Heart left ventricle (tissue), 16 donors: ENCODE measurements around the gene RDM1. TPM values are rescaled to one million over a fixed set of nuclear protein-coding genes. Genes with fewer than 3 reads are reported as not detected.

Experiments used
- ATAC-seq, 4 donors: fragments of 200-7000 bp; cut with Tn5 transposase; one replicate each; pipeline ENCODE4 v1.9.1; 2020 to 2022; ENCODE audit warnings: moderate library complexity in 4 of 4, mild to moderate bottlenecking in 3 of 4, moderate number of reproducible peaks in 1 of 4
- DNase-seq, 5 donors: peaks; one replicate each; pipeline ENCODE4 v3.0.0-alpha.2; 2020
- H3K27ac ChIP-seq, 12 donors: fragments of 200-600 bp; sonication (generic) in 4 of 12; one replicate each; pipeline versions ENCODE4 v1.5.0 to v1.8.0; 2016 to 2022; ENCODE audit warnings: mild to moderate bottlenecking in 2 of 12
- H3K27me3 ChIP-seq, 9 donors: fragments of 200-600 bp; sonication (generic) in 2 of 9; one replicate each; pipeline versions ENCODE4 v1.5.1 to v1.8.0; 2016 to 2022; ENCODE audit warnings: mild to moderate bottlenecking in 3 of 9
- H3K36me3 ChIP-seq, 9 donors: fragments of 200-600 bp; sonication (generic) in 2 of 9; one replicate each; pipeline versions ENCODE4 v1.5.0 to v1.8.0; 2018 to 2022; ENCODE audit warnings: mild to moderate bottlenecking in 2 of 9
- H3K4me1 ChIP-seq, 12 donors: fragments of 200-600 bp; sonication (generic) in 4 of 12; one replicate each; pipeline versions ENCODE4 v1.5.0 to v1.8.0; 2016 to 2022; ENCODE audit warnings: mild to moderate bottlenecking in 3 of 12
- H3K4me3 ChIP-seq, 12 donors: fragments of 200-600 bp; sonication (generic) in 4 of 12; one replicate each; pipeline versions ENCODE4 v1.5.0 to v1.8.0; 2017 to 2022; ENCODE audit warnings: mild to moderate bottlenecking in 9 of 12, moderate library complexity in 4 of 12
- H3K9me3 ChIP-seq, 12 donors: fragments of 200-600 bp; sonication (generic) in 4 of 12; one replicate each; pipeline versions ENCODE4 v1.5.0 to v1.8.0; 2016 to 2022; ENCODE audit warnings: mild to moderate bottlenecking in 1 of 12
- CTCF ChIP-seq, 12 donors: fragments of 200-600 bp; sonication (generic) in 4 of 12; IDR thresholded peaks; one replicate each; pipeline versions ENCODE4 v1.5.0 to v1.8.0; 2018 to 2022; ENCODE audit warnings: antibody characterized with exemption in 12 of 12, mild to moderate bottlenecking in 5 of 12
- POLR2A ChIP-seq, 2 donors: fragments of 450-650 bp; IDR thresholded peaks; one replicate each; pipeline ENCODE4 v1.6.1; 2017; ENCODE audit warnings: antibody characterized with exemption in 2 of 2, mild to moderate bottlenecking in 2 of 2, moderate library complexity in 2 of 2
- WGBS, 4 donors: extraction: QIAGEN DNeasy Blood & Tissue Kit in 2 of 4; methylation state at CpG; one replicate each; pipeline versions ENCODE4 v1.1.5 to v1.1.7; 2013 to 2018; 5-methylcytosine and 5-hydroxymethylcytosine counted together
- intact Hi-C, 10 donors: fragments of 100-400 bp; cut with DNase I; formaldehyde crosslinking; loops; one replicate each; pipeline versions ENCODE4 v1.11.1 to v1.14.2; 2022
- polyA plus RNA-seq, 2 donors: library from polyadenylated mRNA; stranded (reverse); fragments of 200-250 nt; gene quantifications; one replicate each; pipeline ENCODE4 v1.2.3, GENCODE V29; 2013
- total RNA-seq, 9 donors: library from RNA; depleted of rRNA in 2 of 9; stranded (reverse); fragments of >200 nt in 2 of 9; fragmentation: NEBNext Ultra II Directional in 3 of 9; extraction: Animal tissue kit (Norgen Biotek cat#: 25700) in 3 of 9; gene quantifications; one replicate each; pipeline versions ENCODE4 v1.1.0 to v1.2.4, GENCODE V29; 2016 to 2023
- donor health status: ischemic (EF 13 %, LVEDD 7.1; RV severe dilation, severe dysfunction).
- donor health status: healthy with polysubstance abuse.
- donor health status: DM: no; HTN: yes; CAD: no.
- donor health status: DM: no; HTN: no; CAD: no.
- donor health status: ischemic (EF 25% LVEDD 6.9; RV normal size, moderate dysfunction).
- donor health status: ischemic (EF 25% LVEDD 5.7; RV mildly dilated, moderate dysfunction).
- donor health status: healthy.
- donor health status: DM: yes; HTN: yes; CAD: no.
- donor health status: ischemic (EF 35%, LVEDD 5.7; RV mildly dilated, moderate dysfunction).
- donor health status: nonischemic (EF 11% LVEDD 7.7; RV severe dilation, severe dysfunction).
- donor health status: DM: yes; HTN: yes; CAD: no.
- donor health status: PGD.
- donor health status: ischemic (EF 29% LVEDD 5.4; RV normal size, mild dysfunction).
- donor health status: nonischemic (EF 23%, LVEDD 6.1; RV moderate dilation, normal function).

RDM1 gene
- total and polyA plus RNA-seq, 11 donors, result 0.48 TPM; not detected in 10

GRCh38 chr17:35953720-35954119, 23.1 kb upstream of the RDM1 start:
- 44 to 68% (median 47%) methylated on average over 7 of the region's 7 CpGs for WGBS, 4 donors
- Histone ChIP-seq H3K9me3 (peaks cover 0 to 2% (median 0%) of the 10 kb centered on the region in 12 donors), H3K36me3 (no peaks in the 10 kb centered on the region), H3K4me3 (no peak overlapping the region), H3K4me1 (no peaks in the 10 kb centered on the region), H3K27me3 (peaks cover 0 to 16% (median 0%) of the 10 kb centered on the region in 9 donors), H3K27ac (no peak overlapping the region)
- ATAC-seq, result no peak
- TF ChIP-seq POLR2A (IDR thresholded peaks at IDR 0.05) (no peak), CTCF (IDR thresholded peaks at IDR 0.05) (no peak)
- DNase-seq, result no peak
- intact Hi-C loops, result loop anchor here in 2 of 10 donors (10.0 kb wide), 2 partner anchors 59 to 1211 kb away; no protein-coding TSS in a partner anchor

GRCh38 chr17:35949401-35949800, 18.8 kb upstream of the RDM1 start:
- intact Hi-C loops, result no loop called here
- 60 to 71% (median 66%) methylated on average over 3 of the region's 3 CpGs for WGBS, 4 donors

GRCh38 chr17:35948092-35948491, 17.5 kb upstream of the RDM1 start:
- DNase-seq, result no peak
- no peak for ATAC-seq
- H3K27ac ChIP-seq, result no peak overlapping the region
- H3K4me3 ChIP-seq, result no peak overlapping the region
- no peaks in the 10 kb centered on the region for H3K4me1 ChIP-seq
- H3K27me3 ChIP-seq, result peaks cover 0 to 7% (median 0%) of the 10 kb centered on the region in 9 donors
- WGBS, 4 donors, result 90 to 96% (median 93%) methylated on average over 7 of the region's 7 CpGs
- no peak for TF ChIP-seq POLR2A (IDR thresholded peaks at IDR 0.05)
- TF ChIP-seq CTCF (IDR thresholded peaks at IDR 0.05), result no peak
- H3K36me3 ChIP-seq, result no peaks in the 10 kb centered on the region
- no peaks in the 10 kb centered on the region for H3K9me3 ChIP-seq
- intact Hi-C loops, result no loop called here

More at GRCh38 chr17:35949401-35949800, 18.8 kb upstream of the RDM1 start:
- no peak overlapping the region for H3K4me3 ChIP-seq
- DNase-seq (no peak), ATAC-seq (no peak)
- H3K27me3 ChIP-seq, result peaks cover 0 to 4% (median 0%) of the 10 kb centered on the region in 9 donors
- H3K27ac ChIP-seq, result no peak overlapping the region
- no peaks in the 10 kb centered on the region for H3K4me1 ChIP-seq
- no peaks in the 10 kb centered on the region for H3K36me3 ChIP-seq
- no peak for TF ChIP-seq POLR2A (IDR thresholded peaks at IDR 0.05)
- no peaks in the 10 kb centered on the region for H3K9me3 ChIP-seq

GRCh38 chr17:35947156-35947585, 16.6 kb upstream of the RDM1 start:
- TF ChIP-seq POLR2A (IDR thresholded peaks at IDR 0.05), result no peak
- TF ChIP-seq CTCF (IDR thresholded peaks at IDR 0.05), result peak; percentile 42 to 75 (median 66)
- Histone ChIP-seq H3K9me3 (no peaks in the 10 kb centered on the region), H3K4me3 (peak overlapping the region in 3 of 12 donors; percentile 15 to 31 (median 25)), H3K36me3 (no peaks in the 10 kb centered on the region), H3K4me1 (no peaks in the 10 kb centered on the region), H3K27me3 (peaks cover 0 to 7% (median 0%) of the 10 kb centered on the region in 9 donors), H3K27ac (no peak overlapping the region)
- intact Hi-C loops, result no loop called here
- DNase-seq (peak in 2 of 5 donors; percentile 19 to 36), ATAC-seq (peak in 1 of 4 donors; percentile 65)
- 23 to 39% (median 33%) methylated on average over 12 of the region's 12 CpGs for WGBS, 4 donors

GRCh38 chr17:35944151-35944550, 13.6 kb upstream of the RDM1 start:
- Histone ChIP-seq H3K4me3 (no peak overlapping the region), H3K27me3 (peaks cover 0 to 7% (median 0%) of the 10 kb centered on the region in 9 donors), H3K4me1 (no peaks in the 10 kb centered on the region), H3K9me3 (no peaks in the 10 kb centered on the region), H3K36me3 (no peaks in the 10 kb centered on the region), H3K27ac (no peak overlapping the region)
- intact Hi-C loops, result no loop called here
- DNase-seq (no peak), ATAC-seq (no peak)
- TF ChIP-seq CTCF (IDR thresholded peaks at IDR 0.05) (no peak), POLR2A (IDR thresholded peaks at IDR 0.05) (no peak)
- 74 to 86% (median 81%) methylated on average over 4 of the region's 4 CpGs for WGBS, 4 donors
